GM19099 (cell line): Measurements from ENCODE around the gene ZDHHC14.

Experiments used
- POLR2A ChIP-seq: IDR thresholded peaks from 3 replicates; pipeline ENCODE4 v1.6.1; 2011; ENCODE audit warnings: low read depth; ENCODE audit not compliant: insufficient read length; ENCODE audit errors: extremely low read depth

ZDHHC14 gene

DNA sequence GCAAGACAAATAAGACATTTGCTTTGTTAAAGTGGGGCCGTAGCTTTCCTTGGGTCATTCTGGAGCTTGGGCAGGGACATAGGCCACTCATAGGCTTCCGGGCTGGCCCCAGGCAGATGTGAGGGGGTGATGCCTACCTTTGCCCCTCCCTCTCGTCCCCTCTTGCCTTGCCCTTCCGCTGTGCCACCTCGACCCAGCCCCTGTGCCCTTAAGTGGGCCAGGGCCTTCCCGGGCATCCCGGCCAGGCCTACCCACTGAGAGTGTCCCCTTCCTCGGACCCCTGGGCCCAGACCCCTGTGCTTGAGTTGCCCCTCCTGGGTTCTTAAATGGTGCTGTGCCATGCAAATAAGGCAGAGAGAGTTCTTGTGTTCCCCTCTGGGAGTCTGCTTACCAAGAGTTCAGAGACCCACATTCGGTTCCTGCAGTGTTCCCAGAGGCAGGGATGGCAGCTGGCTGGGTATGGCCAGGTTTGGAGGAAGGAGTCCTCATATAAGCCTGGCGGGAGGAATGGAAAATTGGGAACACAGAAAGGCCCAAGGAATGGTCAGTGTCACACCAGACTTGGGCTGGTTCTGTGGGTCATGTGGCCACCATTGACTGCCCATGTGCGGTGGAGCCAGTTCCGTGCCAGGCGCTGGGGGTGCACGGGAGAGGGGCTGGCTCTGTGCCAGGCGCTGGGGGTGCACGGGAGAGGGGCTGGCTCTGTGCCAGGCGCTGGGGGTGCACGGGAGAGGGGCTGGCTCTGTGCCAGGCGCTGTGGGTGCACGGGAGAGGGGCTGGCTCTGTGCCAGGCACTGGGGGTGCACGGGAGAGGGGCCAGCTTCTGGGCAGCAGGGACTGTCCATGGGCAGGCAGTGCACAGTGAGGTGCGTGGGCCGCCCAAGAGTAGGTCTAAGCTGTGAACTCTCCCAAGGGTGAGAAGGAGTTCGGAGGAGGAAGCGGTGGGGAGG lies 268.6 kb downstream of the ZDHHC14 start:
- no peak for TF ChIP-seq POLR2A

DNA sequence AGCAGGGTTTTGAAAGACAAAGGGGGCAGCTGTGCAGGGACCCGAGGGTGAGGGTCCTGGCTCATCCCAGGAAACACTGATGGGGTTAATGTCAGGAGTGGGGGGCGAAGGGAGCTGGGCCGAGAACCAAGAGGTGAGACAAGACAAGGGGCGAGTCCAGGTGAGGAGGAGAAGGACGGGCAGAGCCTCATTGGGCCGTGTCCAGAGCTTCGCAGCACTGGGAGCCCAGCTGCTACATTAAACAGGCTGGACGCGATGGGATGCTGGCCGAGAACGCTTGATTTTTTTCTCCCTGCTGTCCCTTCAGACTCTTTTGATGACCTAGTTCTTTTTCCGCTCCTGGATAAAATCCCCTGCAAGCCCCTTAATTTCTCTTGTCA lies 269.3 kb downstream of the ZDHHC14 start:
- TF ChIP-seq POLR2A: no peak

DNA sequence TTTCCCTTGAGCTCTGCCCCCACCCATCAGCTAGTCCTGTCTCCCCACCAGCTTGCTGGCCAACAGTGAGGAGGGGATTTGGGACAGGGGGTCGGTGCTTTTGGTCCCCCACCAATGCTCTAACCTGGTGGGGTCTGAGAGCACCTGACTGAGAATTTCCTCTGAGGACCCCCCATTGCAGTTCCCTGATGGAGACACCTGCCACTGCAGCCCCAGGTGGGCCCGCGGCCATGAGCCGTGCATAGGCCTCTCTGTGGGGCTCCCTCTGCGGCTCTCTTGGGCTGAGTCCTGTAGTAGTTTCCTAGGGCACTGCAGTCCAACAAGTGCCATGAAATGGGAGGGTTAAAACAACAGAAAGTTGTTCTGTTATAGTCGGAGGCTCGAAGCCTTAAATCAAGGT lies 269.8 kb downstream of the ZDHHC14 start:
- TF ChIP-seq POLR2A: no peak

DNA sequence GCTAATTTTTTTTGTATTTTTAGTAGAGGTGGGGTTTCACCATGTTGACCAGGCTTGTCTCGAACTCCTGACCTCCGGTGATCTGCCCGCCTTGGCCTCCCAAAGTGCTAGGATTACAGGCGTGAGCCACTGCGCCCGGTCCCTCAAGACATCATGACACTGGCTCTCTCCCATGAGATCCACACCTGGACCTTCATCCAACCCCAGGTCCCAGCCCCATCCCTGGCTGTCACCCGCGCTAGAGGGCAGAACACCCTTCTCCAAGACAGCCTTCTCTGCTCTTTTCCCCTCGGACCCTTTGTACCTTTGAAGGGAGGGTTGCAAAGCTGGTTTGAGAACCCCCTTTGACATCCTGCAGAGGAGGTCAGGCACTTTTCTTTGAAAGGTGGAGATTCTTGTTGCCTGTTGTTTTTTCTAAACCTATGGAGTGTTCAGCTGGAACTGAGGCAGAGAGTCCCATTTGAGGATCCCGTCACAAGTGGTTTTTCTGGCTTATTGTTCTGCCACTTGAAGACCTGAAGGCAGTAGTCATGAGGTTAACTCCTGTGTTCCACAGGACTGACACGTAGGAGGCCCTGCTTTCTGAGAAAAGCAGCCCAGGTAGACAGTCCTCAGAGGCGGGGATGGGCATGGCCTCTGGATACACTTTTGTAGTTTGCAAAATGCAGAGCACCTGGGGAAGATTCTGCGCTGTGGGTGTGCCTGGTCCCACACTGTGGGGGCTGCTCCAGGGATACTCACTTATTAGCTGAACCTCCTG lies 270.9 kb downstream of the ZDHHC14 start:
- TF ChIP-seq POLR2A: no peak

DNA sequence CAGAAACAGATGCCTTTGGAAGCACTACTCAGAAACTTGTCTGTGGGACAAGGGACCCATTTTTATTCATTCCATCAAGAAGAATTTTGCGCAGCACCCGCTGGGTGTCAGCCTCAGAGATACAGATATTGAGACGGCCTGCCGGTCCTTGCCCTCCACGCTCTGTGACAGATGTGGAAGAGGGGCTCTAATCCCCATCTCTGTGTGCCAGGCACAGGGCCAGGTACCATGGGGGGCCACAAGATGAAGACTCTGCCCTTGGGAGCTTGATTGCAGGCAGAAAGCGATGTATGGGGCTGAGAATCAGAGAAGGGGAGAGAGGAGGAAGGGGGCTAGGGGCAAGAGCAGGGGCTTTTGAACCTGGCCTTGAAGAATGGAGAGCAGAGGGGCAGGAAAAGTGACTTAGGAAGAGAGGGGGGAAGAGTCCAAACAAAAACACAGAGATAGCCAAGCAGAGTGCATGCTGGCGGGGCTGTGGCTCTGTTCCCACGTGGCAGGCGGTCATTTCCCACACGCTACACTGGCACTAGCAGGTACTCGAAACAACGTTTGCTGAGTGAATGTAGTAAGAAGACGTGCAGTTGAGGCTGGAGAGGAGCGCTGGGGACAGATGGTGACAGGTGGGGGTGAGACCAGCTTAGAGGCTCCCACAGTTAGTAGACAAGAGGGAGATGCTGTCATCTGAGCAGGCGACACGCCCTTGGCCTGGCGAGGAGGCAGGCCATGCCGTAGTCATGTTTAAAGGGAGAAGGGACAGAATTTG lies 271.8 kb downstream of the ZDHHC14 start:
- no peak for TF ChIP-seq POLR2A

DNA sequence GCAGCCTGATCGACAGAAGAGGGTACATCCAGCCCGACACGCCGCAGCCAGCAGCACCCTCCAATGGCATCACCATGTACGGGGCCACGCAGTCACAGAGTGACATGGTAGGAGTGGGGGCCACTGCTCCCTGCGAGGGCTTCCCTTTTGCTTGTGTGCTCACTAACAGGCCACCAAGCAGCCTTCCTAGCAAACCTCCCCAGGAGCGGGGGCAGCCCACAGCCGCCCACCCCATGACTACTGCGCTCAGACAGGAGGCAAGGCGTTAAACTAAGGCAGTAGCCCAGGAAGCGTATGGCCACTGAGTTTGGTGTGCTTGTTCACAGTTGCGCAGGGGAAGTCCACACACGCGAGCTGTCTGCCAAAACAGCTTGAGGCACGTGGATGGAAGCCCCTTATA lies 272.5 kb downstream of the ZDHHC14 start:
- TF ChIP-seq POLR2A: no peak

DNA sequence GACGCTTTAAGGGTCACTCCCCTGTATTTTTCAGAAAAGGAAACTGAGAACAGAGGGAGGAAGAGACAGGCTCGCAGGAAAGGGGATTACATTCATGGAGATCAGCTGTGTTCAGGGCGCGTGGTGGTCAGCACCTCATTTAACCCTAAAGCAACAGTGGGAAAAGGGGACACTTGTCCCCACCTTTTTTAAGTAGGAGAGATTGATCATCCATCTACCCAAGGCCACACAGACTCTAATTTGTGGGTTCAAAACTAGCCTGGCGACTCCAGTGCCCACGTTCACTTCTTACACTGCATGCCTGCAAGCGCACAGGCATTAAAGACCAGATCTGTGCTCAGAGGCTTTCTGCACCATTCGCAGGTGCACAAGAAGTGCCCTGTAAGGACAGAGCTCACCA lies 274.1 kb downstream of the ZDHHC14 start:
- TF ChIP-seq POLR2A: no peak

DNA sequence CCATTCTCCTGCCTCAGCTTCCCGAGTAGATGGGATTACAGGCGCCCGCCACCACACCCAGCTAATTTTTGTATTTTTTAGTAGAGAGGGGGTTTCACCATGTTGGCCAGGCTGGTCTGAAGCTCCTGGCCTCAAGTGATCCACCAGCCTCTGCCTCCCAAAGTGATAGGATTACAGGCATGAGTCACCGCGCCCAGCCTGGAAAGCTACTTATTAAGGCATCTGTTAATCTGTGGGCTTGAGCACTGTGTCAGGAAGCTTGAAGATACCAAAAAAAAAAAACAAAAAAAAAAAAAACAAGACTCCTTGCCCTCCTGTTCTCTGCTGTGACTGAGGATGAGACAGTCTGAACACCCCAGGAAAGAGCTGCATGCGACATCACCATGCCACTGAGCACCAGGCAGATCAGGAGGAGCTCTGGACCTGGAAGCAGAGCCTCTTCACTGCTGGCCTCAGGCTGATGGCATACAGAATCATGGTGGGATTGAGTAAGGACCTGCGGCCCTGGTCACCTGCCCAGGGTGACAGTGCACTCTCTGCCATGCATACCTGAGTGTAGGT lies 275.5 kb downstream of the ZDHHC14 start:
- no peak for TF ChIP-seq POLR2A

DNA sequence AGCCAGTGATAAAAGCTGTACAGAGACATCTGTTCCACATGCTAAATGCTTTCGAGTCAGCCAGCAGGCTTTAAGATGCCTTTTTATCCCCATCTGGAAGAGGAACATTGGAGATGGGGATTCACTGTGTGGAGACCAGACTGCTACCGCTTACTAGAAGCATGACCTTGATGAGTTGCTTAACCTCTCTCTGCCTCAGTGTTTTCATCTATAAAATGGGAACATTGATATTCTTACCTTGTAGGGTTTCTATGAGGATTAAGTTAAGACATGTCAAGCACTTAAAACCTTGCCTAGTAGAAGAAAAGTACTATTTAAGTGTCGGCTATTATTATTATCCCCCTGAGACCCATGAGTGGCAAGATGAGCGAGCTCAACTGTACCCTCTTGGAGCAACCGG lies 276.8 kb downstream of the ZDHHC14 start:
- TF ChIP-seq POLR2A: no peak

DNA sequence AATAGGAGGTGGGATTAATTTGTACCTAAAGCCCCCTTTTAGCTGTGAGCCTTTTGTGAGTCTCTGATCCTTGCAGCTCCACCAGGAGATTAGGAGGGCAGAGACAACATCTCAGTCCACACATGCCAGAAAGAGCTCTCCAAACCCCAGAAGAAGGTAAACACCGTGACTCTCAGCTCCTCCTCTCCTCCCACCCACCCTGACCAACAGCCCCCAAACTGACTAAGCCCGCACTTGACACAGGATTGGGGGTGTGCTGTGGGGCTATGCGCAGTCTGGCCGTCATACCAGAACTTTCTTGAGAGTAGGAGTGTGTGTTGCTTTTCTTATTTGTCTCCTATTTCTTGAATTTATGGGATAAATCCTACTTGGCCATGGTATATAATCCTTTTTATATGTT lies 277.3 kb downstream of the ZDHHC14 start:
- no peak for TF ChIP-seq POLR2A

DNA sequence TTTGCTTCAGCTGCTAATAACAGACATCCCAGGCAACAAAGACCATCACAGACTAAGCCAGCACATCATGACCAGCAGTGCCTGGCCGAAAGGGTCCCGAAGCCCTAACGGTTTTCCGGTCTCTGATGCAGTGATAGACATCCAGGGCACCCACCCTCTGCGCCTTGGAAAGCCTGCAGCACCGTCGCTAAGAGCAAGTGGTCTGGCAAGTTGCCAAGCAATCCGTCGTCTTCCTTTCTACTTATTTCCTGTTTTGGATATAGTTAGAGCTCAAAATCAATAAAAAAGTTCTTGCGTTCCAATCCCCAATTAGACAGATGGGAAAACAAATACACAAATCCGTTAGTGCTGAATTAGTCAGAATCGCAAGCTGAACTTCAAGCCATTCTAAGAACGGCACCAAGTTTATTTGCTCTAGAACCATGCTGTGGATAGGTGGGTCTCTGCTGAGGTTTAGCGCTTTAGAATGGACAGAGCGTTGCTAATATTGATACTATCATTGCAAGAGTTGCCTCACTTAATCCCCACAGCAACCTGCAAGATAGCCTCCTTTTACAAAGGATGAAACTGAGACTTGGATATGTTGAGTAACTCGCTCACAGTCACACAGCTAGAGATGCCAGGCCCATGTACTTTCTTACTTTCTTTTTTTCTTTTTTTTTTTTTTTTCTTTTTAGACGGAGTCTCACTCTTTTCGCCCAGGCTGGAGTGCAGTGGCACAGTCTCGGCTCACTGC lies 278.7 kb downstream of the ZDHHC14 start:
- TF ChIP-seq POLR2A: no peak

DNA sequence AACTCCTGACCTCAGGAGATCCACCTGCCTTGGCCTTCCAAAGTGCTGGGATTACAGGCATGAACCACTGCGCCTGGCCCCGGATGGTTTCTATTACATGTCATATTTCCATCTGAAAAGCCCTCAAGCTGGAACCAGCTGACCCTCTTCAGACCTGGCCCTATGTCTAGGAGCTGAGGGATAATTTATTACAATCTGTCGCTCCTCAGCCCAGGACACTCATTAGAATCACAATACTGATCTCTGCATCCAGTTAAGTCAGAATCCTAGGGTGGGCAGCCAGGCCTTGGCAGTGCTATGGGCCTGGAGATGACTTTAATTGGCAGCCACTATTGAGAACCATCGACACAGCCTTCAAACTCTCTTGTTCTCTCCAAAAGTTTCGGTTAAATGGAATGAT lies 279.4 kb downstream of the ZDHHC14 start:
- TF ChIP-seq POLR2A: no peak

DNA sequence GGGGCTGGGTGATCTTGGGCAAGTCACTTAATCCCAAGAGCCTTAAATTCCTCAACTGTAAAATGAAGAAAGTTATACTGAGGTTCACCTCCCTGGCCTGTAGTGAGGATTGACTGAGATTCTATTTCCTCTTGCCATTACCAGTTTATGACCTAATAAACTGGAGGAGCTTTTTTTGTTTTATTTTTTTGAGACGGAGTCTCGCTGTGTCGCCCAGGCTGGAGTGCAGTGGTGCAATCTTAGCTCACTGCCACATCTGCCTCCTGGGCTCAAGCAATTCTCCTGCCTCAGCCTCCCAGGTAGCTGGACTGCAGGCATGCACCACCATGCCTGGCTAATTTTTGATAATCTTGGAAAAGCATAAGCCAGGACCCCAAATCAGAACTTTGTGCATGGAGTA lies 280.7 kb downstream of the ZDHHC14 start:
- no peak for TF ChIP-seq POLR2A

DNA sequence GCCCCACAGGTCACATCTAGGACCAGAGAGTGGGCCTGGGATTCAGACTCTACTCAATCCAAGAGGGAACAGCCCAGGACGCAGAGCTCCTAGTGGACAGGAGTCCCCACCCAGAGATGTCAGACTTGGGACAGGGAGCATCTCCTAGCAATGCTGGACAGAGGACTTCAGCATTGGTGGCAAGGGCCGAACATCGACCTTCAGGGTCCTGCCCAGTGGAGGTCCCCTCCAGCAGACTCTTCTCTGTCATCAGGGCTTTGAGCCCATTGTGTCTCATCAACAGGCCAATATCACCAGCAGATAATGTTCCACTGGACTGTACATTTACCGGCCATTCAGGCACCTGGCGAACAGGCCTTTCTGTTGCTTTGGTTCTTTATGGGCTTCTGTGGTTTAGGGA lies 282.3 kb downstream of the ZDHHC14 start:
- TF ChIP-seq POLR2A: no peak

DNA sequence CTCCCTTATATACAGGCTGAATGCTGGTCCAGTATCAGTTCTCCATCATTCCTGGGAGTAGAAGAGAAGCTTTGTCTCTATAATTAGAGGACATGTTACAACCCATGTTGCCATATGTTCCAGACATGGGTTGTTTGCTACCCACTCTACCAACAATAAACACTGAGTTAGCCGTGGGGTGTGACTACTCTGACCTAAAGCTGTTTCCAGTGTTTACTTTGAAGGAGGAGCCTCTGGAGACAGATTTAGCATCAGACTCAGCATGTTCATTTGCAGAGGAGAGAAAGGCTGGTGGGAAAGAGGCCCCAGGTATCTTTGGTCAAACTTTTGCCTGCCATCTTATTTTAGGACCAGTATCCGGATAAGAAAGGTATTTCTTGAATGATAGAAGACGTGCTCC lies 284.2 kb downstream of the ZDHHC14 start:
- no peak for TF ChIP-seq POLR2A

DNA sequence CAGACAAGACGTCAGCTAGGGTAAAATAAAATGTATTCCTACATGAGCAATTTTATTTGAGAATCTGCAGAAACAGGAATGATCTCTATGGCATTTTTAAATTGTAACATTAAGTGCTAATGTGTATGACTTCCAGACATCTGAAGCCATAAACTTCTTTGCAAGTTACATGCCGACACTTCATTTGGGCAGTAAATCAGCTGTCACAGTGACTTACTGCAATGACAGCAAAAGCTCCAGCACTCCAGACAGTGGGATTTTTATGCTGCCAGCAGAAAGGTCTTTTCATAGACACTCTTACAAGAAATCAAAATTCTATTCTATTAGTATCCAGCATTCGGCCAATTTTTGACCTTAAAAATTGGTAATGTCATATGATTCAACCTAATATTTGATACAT lies 285.7 kb downstream of the ZDHHC14 start:
- TF ChIP-seq POLR2A: no peak
